ENCODE results near the gene MYMX.
"Not testable (repeated sequence)": the region's sequence is repeated elsewhere in the genome, so short reads cannot be mapped to it uniquely, and the experiment has no call there.

Gene MYMX

DNA sequence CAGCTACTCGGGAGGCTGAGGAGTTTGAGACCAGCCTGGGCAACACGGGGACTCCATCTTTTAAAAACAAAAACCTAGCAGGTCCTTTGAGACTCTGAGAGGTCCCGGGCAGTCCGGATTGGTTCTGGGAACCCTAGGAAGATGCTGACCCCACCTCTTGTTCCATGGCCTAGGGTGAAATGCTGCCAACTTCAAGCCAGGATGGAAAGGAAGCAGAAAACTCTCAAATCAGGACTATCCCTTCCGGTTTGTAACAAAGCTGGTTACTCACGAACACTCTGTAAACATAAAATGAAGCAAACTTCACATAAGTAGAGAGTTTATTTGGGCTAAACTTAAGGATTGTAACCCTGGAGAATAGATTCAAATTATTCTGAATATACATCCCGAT lies 30.1 kb upstream of the MYMX start:
- no peak for DNase-seq (ENCODE audit: low read depth in 2 of 2)

DNA sequence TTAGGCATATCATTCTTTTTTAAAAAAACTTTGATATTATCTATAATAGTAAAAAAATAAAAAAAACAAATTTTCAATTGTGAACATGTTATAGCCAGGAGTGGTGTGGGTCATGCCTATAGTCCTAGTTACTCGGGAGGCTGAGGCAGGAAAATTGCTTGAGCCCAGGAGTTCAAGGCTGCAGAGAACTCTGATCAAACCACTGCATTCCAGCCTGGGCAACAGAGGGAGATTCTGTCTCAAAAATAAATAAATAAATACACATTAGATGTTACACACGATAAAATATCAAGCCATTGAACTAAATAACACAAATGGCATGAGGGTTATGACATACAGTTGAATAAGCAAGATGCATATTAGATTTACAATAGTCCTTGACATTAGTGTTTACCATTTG lies 27.9 kb upstream of the MYMX start:
- no peak for DNase-seq (ENCODE audit: low read depth in 2 of 2)

DNA sequence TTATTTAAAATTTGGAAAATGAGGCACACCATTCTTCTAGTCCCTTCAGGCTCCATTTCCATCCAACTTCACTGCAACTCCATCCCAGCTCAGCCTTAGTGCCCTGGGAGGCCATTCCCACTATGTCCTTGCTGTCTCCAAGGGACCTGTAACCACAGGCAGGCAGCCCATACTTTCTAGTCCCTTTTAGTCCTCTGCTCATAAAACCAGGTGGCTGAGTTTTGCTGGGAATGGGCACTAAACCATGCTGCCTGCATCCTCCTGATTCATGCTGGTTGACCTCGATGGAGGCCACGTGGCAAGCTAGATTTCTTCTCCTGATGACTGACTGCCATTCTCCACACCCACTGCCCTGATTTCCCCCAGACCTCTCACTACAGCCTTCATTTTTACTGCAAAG lies 27.5 kb upstream of the MYMX start:
- no peak for DNase-seq (ENCODE audit: low read depth in 2 of 2)

- DNase-seq (ENCODE audit: low read depth in 2 of 2), result no peak
Measured at GRCh38 chr6:44190715-44191114, 26.0 kb upstream of the MYMX start.

DNA sequence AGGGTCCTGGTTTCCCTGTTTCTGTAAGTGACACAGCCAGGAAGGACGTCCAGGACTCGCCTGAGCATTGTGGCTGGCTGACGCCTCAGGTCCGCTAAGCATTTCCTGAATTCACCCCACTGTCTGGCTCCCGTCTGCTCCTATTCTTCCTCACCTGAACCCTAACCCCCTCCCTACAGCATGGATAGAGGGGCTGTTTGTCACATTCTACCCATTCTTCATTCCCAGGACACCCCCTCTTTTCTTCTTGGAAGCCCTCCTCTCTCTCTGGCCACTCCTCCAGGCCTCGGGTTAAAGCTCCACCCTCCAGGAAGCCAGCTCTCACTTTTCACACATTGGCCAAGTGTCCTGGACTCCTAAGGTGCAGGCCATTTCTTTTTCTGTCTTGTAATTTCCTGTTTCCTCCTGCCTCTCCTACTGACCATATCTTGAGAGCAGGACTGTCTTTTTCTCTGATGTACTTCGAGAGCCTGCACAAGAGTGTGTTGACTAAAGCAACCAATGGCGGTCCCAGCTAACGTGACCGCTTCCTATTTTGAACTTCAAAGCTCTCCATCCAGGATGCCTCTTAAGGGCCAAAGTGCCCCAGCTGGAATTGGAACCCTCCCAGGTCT lies 24.2 kb upstream of the MYMX start:
- no peak for DNase-seq (ENCODE audit: low read depth in 2 of 2)

GRCh38 chr6:44193307-44193910 lies 23.3 kb upstream of the MYMX start:
- DNase-seq (ENCODE audit: low read depth in 2 of 2), result no peak

GRCh38 chr6:44194326-44194725 lies 22.4 kb upstream of the MYMX start:
- no peak for DNase-seq (ENCODE audit: low read depth in 2 of 2)

DNA sequence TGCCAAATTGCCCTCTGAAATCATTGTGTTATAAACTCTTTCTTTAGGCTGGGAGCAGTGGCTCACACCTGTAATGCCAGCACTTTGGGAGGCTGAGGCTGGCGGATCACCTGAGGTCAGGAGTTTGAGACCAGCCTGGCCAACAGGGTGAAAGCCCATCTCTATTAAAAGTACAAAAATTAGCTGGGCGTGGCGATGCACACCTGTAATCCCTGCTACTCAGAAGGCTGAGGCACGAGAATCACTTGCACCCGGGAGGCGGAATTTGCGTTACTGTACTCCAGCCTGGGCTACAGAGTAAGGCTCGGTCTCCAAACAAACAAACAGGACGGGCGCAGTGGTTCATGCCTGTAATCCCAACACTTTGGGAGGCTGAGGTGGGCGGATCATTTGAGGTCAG lies 20.4 kb upstream of the MYMX start:
- not testable (repeated sequence) for DNase-seq (ENCODE audit: low read depth in 2 of 2)

DNA sequence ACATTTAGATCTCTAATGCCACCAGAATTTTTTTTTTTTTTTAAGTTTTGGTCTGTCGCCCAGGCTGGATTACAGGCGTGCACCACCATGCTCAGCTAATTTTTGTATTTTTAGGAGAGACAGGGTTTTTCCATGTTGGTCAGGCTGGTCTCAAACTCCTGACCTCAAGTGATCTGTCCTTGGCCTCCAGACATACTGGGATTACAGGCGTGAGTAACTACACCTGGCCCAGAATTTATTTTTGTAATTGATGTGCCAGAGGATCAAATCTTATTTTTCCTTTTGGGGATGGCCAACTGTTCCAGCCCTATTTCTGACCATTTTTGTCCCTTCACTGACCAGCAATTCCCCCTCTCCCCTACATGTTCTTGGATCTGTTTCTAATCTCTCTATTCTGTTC lies 18.0 kb upstream of the MYMX start:
- DNase-seq (ENCODE audit: low read depth in 2 of 2), result no peak

DNA sequence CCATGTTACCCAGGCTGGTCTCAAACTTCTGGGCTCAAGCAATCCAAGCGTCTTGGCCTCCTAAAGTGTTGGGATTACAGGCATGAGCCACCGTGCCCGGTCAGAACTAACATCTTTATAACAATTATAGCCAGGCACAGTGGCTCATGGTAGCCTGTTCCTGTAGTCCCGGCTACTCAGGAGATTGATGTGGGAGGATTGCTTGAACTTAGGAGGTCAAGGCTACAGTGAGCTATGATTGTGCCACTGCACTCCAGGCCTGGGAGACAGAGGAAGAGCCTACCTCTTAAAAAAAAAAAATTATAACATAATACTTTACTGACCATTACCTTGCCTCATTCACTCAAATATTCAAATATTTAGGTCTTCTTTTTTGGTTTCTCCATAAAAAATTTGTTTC lies 16.8 kb upstream of the MYMX start:
- DNase-seq (ENCODE audit: low read depth in 2 of 2), result no peak

GRCh38 chr6:44201200-44201599 lies 15.5 kb upstream of the MYMX start:
- DNase-seq (ENCODE audit: low read depth in 2 of 2), result no peak

DNA sequence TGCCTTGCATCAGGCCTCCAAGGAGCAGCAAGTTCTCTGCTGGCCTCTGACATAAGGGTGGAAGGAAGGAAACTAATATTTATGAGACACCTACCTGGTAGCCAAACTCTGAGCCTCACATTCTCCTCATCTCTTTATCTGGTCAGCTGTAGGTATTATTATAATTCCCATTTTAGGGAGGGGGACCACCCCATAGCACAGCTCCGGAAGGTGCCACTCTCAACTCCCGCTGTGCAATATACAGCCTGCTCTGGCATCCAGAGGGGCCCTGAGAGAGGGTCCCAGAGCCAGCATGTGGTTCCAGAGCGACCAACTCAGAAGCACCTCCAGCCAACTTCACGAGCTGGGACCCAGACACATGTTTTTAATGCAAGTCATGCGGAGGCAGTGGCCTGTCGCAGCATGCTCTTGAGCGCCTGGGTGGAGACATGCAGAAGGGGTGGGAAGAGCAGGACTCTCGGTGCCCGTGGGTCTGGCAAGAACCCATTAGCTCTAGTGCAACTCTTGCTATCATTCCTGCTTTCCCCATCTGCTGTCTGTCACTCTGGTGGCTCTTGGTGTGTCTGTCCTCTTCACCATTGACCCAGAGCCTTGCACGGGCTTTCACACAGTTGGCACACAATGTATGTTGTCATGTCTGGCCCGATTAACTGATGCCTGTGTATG lies 15.0 kb upstream of the MYMX start:
- DNase-seq (ENCODE audit: low read depth in 2 of 2), result no peak

DNA sequence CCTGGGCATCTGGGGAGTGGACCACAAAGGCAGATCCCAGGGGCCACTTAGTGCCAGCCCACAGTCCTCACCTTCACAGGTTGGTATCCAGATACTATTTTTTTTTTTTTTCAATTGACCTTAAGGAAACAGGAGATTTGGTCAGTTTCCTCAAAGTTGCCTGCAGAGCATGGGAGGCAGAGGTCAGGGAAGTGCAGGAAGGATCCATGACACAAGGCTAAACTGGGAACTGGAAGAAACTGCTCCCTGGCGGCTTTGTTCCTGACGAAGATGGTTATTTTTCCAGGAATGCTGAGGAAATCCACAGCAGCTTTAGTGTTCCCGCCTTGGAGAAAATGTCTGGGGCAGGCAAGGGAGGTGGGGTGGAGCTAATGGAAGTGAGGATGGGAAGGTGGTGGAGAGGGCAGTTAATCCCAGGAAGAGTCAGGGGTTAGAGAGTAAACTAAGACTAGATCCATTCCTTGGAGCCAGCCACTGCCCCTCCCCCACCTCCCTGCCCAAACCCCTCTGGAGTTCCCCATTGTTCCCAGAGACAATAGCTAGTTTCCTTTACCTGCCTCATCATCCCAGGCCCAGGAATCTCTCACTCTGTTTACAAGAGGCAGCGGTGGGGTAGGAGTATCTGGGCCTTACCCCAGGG lies 14.3 kb upstream of the MYMX start:
- no peak for DNase-seq (ENCODE audit: low read depth in 2 of 2)

GRCh38 chr6:44202972-44203750 lies 13.6 kb upstream of the MYMX start:
- DNase-seq (ENCODE audit: low read depth in 2 of 2), result no peak

DNA sequence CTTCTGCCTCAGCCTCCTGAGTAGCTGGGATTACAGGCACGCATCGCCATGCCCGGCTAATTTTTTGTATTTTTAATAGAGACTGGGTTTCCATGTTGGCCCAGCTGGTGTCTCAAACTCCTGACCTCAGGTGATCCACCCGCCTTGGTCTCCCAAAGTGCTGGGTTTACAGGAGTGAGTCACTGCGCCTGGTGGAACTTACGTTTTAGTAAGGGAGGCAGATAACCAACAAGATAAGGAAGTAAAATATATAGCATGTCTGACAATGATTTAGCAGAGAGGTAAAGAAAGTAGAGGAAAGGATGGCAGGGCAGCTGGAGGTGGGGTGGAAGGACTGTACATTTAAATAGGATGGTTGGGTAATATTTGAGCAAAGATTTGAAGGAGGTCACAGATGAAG lies 12.8 kb upstream of the MYMX start:
- no peak for DNase-seq (ENCODE audit: low read depth in 2 of 2)

DNA sequence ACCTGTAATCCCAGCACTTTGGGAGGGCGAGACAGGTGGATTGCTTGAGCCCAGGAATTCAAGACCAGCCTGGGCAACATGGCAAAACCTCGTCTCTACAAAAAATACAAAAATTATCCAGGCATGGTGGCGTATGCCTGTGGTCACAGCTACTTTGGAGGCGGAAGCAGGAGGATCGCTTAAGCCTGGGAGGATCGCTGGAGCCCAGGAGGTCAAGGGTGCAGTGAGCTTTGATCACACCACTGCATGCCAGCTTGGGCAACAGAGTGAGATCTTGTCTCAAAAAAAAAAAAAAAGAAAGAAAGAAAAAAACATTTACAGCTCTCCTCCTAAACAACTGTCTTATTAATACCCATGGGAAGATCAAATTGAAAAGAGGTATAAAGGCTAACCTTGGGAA lies 8.8 kb upstream of the MYMX start:
- no peak for DNase-seq (ENCODE audit: low read depth in 2 of 2)

DNA sequence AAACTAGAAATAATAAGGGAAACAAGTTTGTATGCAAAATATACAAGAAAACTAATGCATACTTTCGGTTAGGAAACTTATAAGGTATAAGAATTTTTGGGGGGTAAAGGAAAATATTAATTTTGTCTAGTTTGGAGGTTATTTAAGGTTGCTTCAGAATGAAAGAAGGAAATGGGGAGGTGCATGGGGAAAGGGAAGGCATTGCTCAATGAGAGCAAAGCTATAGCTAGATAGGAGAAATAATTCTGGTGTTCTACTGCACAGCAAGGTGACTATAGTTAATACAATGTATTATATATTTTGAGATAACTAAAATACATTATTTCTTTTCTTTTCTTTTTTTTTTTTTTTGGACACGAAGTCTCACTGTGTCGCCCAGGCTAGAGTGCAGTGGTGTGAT lies 5.4 kb upstream of the MYMX start:
- no peak for DNase-seq (ENCODE audit: low read depth in 2 of 2)

GRCh38 chr6:44214307-44214706 lies 2.4 kb upstream of the MYMX start:
- no peak for DNase-seq (ENCODE audit: low read depth in 2 of 2)

DNA sequence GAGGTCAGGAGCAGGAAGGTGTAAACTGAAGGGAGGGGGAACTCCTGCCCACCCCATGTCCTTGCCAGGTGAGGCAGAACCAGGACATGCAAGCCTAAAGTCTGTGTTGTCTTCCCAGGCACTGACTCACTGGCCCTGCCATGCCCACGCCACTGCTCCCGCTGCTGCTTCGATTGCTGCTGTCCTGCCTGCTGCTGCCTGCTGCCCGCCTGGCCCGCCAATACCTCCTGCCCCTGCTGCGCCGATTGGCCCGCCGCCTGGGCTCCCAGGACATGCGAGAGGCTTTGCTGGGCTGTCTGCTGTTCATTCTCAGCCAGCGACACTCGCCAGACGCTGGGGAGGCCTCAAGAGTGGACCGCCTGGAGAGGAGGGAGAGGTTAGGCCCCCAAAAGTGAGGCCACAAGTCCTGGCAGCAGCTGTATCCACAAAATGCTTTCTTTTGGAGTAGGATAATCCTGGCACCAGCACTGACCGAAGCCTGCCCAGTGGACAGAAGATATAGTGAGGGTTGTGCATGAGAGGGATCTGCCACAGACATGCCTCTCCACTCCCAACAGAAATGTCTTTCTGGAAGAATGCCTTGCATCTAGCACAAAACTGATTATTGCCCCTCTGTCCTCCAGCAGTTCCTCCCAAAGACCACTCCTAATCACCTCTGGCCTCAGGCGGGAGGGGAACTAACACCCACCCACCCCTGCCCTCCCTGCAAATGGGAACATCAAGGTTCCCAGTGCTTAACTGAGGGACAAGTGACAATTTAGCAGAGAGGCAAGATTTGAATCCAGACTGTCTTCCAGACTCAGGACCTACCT lies 812 bp downstream of the MYMX start:
- DNase-seq (ENCODE audit: low read depth in 2 of 2), result no peak

GRCh38 chr6:44219053-44219814 lies 2.5 kb downstream of the MYMX start:
- DNase-seq (ENCODE audit: low read depth in 2 of 2), result no peak
